Thymus (tissue), 11 donors: ENCODE measurements around the gene RAD51AP1. TPM values are rescaled to one million over a fixed set of nuclear protein-coding genes. Genes with fewer than 3 reads are reported as not detected.
"Not testable (repeated sequence)": the region's sequence is repeated elsewhere in the genome, so short reads cannot be mapped to it uniquely, and the experiment has no call there.

Experiments used
- DNase-seq, 9 donors: peaks; one replicate each; pipeline ENCODE4 v3.0.0-alpha.2; 2013; ENCODE audit warnings: low spot score in 9 of 9, low read depth in 6 of 9, missing footprints in 1 of 9
- H3K27ac ChIP-seq, 2 donors: one replicate each; pipeline ENCODE4 v1.5.1; 2013; ENCODE audit warnings: control low read depth in 1 of 2, low read depth in 1 of 2, low read length in 1 of 2, mild to moderate bottlenecking in 1 of 2, moderate library complexity in 1 of 2
- H3K27me3 ChIP-seq, 2 donors: one replicate each; pipeline ENCODE4 v1.5.1; 2013; ENCODE audit warnings: low read length in 1 of 2; ENCODE audit not compliant: control insufficient read depth in 2 of 2, insufficient read depth in 1 of 2
- H3K36me3 ChIP-seq, 2 donors: one replicate each; pipeline ENCODE4 v1.5.1; 2013; ENCODE audit warnings: low read length in 1 of 2, mild to moderate bottlenecking in 1 of 2, moderate library complexity in 1 of 2; ENCODE audit not compliant: control insufficient read depth in 2 of 2, insufficient read depth in 2 of 2
- H3K4me1 ChIP-seq, 2 donors: one replicate each; pipeline ENCODE4 v1.5.1; 2013; ENCODE audit warnings: low read length in 2 of 2; ENCODE audit not compliant: control insufficient read depth in 2 of 2, insufficient read depth in 2 of 2
- H3K4me3 ChIP-seq, 2 donors: one replicate each; pipeline ENCODE4 v1.5.1; 2013; ENCODE audit warnings: low read length in 2 of 2, control low read depth in 1 of 2, mild to moderate bottlenecking in 1 of 2
- H3K9me3 ChIP-seq, 2 donors: one replicate each; pipeline ENCODE4 v1.5.1; 2013; ENCODE audit warnings: low read length in 1 of 2, mild to moderate bottlenecking in 1 of 2; ENCODE audit not compliant: control insufficient read depth in 2 of 2, insufficient read depth in 1 of 2
- WGBS: extraction: QIAGEN DNeasy Blood & Tissue Kit; methylation state at CpG from one replicate; pipeline ENCODE4 v1.1.7; 2013; 5-methylcytosine and 5-hydroxymethylcytosine counted together
- polyA plus RNA-seq: library from polyadenylated mRNA; stranded (reverse); fragments of 200-250 nt; gene quantifications from one replicate; pipeline ENCODE4 v1.2.3, GENCODE V29; 2013
- total RNA-seq: library from RNA; stranded (reverse); fragments of 120-200 nt; gene quantifications from one replicate; pipeline ENCODE4 v1.2.4, GENCODE V29; 2013
- donor health status: healthy.

The RAD51AP1 gene
- total and polyA plus RNA-seq, 2 donors = 3.4 to 39.5 TPM

DNA sequence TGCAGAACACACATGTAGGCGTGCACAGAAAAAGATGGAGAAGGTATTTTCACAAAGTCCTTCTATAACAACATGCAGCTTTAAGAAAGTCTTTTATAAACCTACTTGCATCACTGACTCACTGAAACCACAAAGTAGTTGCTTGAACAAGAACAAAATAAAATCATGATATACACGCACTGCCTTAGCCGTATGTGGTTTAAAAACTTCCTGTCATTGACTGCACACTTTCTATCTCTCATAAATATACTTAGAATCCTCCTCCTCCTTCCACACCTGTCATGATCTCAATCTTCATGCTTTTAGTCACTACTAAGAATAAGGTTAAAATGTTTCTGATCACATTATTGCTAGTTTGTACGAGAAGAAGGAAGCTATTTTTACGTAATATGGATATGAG, 31.8 kb upstream of the RAD51AP1 start:
- peak; percentile 42 to 89 (median 67) for DNase-seq
- Histone ChIP-seq H3K4me3 (no peak overlapping the region), H3K27ac (peak overlapping the region; percentile 15 to 78), H3K4me1 (peaks cover 4 to 6% of the 10 kb centered on the region in 2 donors), H3K27me3 (no peaks in the 10 kb centered on the region), H3K36me3 (peaks cover 0 to 6% of the 10 kb centered on the region in 2 donors), H3K9me3 (no peaks in the 10 kb centered on the region)
- WGBS = 7% methylated on average over 5 of the region's 5 CpGs

DNA sequence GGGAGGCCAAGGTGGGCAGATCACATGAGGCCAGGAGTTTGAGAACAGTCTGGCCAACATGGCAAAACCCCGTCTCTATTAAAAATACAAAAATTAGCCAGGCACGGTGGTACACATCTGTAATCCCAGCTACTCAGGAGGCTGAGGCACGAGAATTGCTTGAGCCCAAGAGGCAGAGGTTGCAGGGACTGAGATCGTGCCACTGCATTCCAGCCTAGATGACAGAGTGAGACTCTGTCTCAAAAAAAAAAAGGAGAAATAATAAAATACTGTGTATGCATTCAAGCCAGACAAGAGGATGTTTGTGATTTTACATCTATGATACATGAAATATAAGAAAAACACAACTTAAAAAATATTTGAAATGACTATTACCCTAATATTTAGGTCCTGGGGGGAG, 30.2 kb upstream of the RAD51AP1 start:
- not testable (repeated sequence) for H3K27me3 ChIP-seq, H3K9me3 ChIP-seq, DNase-seq, H3K36me3 ChIP-seq, H3K4me1 ChIP-seq
- WGBS = 99% methylated on average over 4 of the region's 4 CpGs
- Histone ChIP-seq H3K4me3 (peak overlapping the region in 1 of 2 donors; percentile 10), H3K27ac (peak overlapping the region in 1 of 2 donors; percentile 78)

DNA sequence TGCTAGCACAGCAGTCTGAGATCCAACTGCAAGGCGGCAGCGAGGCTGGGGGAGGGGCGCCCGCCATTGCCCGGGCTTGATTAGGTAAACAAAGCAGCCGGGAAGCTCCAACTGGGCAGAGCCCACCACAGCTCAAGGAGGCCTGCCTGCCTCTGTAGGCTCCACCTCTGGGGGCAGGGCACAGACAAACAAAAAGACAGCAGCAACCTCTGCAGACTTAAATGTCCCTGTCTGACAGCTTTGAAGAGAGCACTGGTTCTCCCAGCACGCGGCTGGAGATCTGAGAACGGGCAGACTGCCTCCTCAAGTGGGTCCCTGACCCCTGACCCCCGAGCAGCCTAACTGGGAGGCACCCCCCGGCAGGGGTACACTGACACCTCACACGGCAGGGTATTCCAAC, 29.4 kb upstream of the RAD51AP1 start:
- whole genome bisulfite sequencing = 79% methylated on average over 12 of the region's 12 CpGs
- H3K4me3 ChIP-seq, H3K27me3 ChIP-seq, H3K4me1 ChIP-seq, H3K27ac ChIP-seq, H3K9me3 ChIP-seq, H3K36me3 ChIP-seq, DNase-seq: not testable (repeated sequence)

DNA sequence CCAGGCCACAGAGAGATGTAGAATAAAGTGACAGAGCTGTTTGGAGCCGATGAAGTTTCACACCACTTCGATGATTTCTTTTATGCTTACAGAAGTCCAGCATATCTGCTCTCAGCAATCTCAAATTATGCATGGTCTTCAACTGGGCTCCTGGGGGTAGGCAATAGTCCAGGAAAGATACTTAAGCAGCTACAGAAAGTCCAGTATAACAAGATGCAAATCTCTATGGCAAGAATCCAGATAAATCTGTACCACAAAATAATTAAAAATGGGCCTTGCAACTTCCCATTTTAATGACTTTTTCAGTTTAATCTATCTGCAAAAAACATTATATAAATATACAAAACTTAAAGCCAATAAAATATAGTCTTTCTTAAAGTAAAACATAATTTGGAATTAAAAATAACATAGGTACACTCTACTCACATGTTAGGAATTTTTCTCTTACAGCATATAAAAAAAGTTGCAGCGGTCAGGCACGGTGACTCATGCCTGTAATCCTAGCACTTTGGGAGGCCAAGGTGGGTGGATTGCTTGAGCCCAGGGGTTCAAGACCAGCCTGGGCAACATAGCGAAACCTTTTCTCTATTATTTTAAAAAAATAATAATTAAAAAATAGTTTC, 20.5 kb upstream of the RAD51AP1 start:
- no peak for DNase-seq
- Histone ChIP-seq H3K27ac (no peak overlapping the region), H3K9me3 (no peaks in the 10 kb centered on the region), H3K36me3 (peaks cover 10 to 13% of the 10 kb centered on the region in 2 donors), H3K4me1 (no peaks in the 10 kb centered on the region), H3K4me3 (no peak overlapping the region), H3K27me3 (no peaks in the 10 kb centered on the region)
- 97% methylated on average over 5 of the region's 5 CpGs for WGBS

DNA sequence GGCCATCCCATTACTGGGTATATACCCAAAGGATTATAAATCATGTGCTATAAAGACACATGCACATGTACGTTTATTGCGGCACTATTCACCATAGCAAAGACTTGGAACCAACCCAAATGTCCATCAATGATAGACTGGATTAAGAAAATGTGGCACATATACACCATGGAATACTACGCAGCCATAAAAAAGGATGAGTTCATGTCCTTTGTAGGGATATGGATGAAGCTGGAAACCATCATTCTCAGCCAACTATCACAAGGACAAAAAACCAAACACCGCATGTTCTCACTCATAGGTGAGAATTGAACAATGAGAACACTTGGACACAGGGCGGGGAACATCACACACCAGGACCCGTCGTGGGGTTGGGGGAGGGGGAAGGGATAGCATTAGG, 15.2 kb upstream of the RAD51AP1 start:
- 97% methylated on average over 7 of the region's 7 CpGs for WGBS
- H3K27ac ChIP-seq, H3K4me3 ChIP-seq, H3K9me3 ChIP-seq, H3K27me3 ChIP-seq, DNase-seq, H3K4me1 ChIP-seq: not testable (repeated sequence)
- peaks cover 6 to 23% of the 10 kb centered on the region in 2 donors for H3K36me3 ChIP-seq

DNA sequence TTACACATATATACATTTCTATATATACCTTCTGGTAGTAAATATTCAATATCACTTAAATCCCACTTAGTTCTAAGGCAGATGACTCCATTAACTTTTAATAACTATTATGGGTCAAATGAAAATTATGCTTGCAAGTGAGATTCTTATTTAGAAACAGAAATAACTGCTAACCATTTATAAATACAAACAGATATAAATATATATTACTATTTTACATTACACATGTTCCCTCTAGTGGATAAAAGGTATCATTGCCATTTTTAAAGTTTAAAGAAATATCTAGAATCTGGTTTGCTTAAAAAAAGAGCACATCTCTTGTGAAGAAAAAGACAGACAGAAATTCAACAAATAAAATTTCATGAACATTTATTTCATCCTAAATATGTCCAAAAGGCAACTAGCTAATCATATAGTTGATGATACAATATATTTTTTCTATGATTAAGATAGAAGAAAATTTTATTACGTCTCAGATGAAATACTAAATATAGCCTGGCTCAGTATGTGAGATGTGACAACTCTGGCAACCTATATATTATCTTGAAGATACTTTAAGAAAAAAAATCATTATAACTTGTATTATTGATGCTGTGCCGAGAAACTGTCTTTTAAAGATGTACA, 11.7 kb upstream of the RAD51AP1 start:
- Histone ChIP-seq H3K27ac (no peak overlapping the region), H3K4me3 (no peak overlapping the region), H3K36me3 (peaks cover under 1 to 21% of the 10 kb centered on the region in 2 donors), H3K4me1 (peaks cover 0 to 12% of the 10 kb centered on the region in 2 donors), H3K9me3 (no peaks in the 10 kb centered on the region), H3K27me3 (no peaks in the 10 kb centered on the region)
- WGBS = over 99% methylated on average over 2 of the region's 2 CpGs
- peak in 1 of 9 donors; percentile 33 for DNase-seq

DNA sequence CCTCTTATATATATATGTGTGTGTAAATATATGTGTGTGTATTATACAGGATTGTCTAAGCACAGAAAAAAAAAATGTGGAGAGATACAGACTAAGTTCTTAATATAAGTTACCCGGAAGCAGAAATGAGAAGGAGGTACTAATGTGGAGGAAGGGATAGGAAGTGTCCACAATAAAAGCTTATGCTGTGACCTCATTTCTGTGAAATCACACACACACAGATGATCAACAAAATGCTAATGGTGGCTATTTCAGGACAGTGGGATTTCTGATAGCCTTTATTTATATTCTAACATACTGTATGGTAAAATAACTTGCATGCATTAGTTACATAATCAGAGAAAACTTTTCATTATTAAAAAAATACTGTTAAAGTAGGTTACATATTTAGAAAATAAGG, 8.5 kb upstream of the RAD51AP1 start:
- H3K9me3 ChIP-seq = no peaks in the 10 kb centered on the region
- 94% methylated on average over 1 of the region's 1 CpG for WGBS
- H3K36me3 ChIP-seq = peaks cover 10 to 24% of the 10 kb centered on the region in 2 donors

DNA sequence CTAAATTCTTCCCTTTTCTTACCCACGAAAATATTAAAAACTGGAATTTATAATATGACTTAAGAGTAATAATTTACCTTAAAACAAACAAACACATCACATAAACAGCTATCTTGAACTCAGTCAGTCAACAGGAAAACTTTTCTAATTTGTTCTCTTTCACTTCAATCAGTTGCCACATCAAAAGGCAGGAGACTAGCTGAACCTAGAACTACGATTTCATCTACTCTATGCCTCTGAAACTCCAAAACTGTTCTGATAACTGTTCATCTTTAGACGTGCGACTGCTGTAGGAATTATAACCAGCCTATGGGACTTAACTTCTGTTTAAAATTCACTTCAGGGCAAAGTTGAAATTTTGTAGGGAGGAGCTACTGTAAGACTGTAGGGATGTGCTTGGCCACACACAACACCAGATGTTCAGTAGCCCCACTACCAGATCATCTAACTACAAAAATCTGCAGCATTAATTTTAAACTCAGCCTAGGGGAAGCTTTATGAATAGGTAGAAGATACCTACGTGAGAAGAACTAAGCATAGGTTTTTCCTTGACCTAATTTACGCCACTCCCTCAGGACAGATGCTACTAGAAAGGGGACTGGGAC, 7.6 kb upstream of the RAD51AP1 start:
- peaks cover 10 to 24% of the 10 kb centered on the region in 2 donors for H3K36me3 ChIP-seq
- peak overlapping the region in 1 of 2 donors; percentile 33 for H3K27ac ChIP-seq

More for the DNA sequence above, 8.5 kb upstream of the RAD51AP1 start:
- Histone ChIP-seq H3K4me1 (peaks cover 0 to 12% of the 10 kb centered on the region in 2 donors), H3K27ac (no peak overlapping the region), H3K27me3 (no peaks in the 10 kb centered on the region), H3K4me3 (no peak overlapping the region)
- DNase-seq = no peak

DNA sequence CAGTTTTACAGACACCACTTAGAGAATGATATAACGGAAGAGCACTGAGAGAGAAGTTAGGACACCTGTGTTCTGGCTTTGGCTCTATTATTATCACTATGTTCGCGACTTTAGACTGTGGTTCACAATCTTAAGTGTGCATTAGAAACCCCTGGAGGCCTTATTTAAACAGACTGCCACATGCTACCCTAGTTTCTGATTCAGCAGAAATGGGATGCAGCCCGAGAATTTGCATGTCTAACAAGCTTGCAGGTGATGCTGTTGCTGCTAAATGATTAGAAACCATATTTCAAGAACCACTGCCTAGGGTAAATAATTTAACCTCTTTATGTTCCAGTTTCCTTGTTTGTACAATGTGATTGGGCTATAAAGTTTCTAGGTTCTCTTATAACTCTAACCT, 3.6 kb upstream of the RAD51AP1 start:
- 97% methylated on average over 4 of the region's 4 CpGs for WGBS
- Histone ChIP-seq H3K27ac (no peak overlapping the region), H3K27me3 (no peaks in the 10 kb centered on the region), H3K4me1 (peaks cover 8 to 23% of the 10 kb centered on the region in 2 donors), H3K4me3 (no peak overlapping the region), H3K9me3 (no peaks in the 10 kb centered on the region), H3K36me3 (peaks cover 10 to 19% of the 10 kb centered on the region in 2 donors)
- no peak for DNase-seq

More for the DNA sequence above, 7.6 kb upstream of the RAD51AP1 start:
- no peaks in the 10 kb centered on the region for H3K9me3 ChIP-seq
- WGBS = 73% methylated on average over 6 of the region's 6 CpGs
- H3K27me3 ChIP-seq = no peaks in the 10 kb centered on the region
- H3K4me1 ChIP-seq = peaks cover 0 to 12% of the 10 kb centered on the region in 2 donors
- peak in 3 of 9 donors; percentile 28 to 55 (median 35) for DNase-seq
- no peak overlapping the region for H3K4me3 ChIP-seq
